Adipocyte (in vitro differentiated cells): ENCODE results near the gene OR9Q1.
"Not testable (repeated sequence)": the region's sequence is repeated elsewhere in the genome, so short reads cannot be mapped to it uniquely, and the experiment has no call there.

ENCODE experiments used
- DNase-seq: peaks from one replicate; pipeline ENCODE4 v3.0.0-alpha.2; 2015; ENCODE audit warnings: low read depth
- H3K27me3 ChIP-seq: replicated peaks from 2 replicates; pipeline ENCODE4 v1.7.0; 2013; ENCODE audit warnings: mild to moderate bottlenecking, low read length, moderate library complexity; ENCODE audit not compliant: control insufficient read depth, insufficient read depth
- H3K36me3 ChIP-seq: 2 replicates; pipeline ENCODE4 v1.7.0; 2013; ENCODE audit warnings: low read length, mild to moderate bottlenecking, moderate library complexity; ENCODE audit not compliant: control insufficient read depth, insufficient read depth, severe bottlenecking
- H3K4me1 ChIP-seq: 2 replicates; pipeline ENCODE4 v1.7.0; 2013; ENCODE audit warnings: mild to moderate bottlenecking, low read length, moderate library complexity; ENCODE audit not compliant: control insufficient read depth, insufficient read depth
- H3K4me3 ChIP-seq: 2 replicates; pipeline ENCODE4 v1.7.0; 2013; ENCODE audit warnings: mild to moderate bottlenecking, low read length, moderate library complexity
- H3K9ac ChIP-seq: 2 replicates; pipeline ENCODE4 v1.7.0; 2013; ENCODE audit warnings: mild to moderate bottlenecking, low read length, moderate library complexity
- H3K9me3 ChIP-seq: 2 replicates; pipeline ENCODE4 v1.7.0; 2013; ENCODE audit warnings: mild to moderate bottlenecking, low read length, moderate library complexity; ENCODE audit not compliant: control insufficient read depth

The OR9Q1 gene

DNA sequence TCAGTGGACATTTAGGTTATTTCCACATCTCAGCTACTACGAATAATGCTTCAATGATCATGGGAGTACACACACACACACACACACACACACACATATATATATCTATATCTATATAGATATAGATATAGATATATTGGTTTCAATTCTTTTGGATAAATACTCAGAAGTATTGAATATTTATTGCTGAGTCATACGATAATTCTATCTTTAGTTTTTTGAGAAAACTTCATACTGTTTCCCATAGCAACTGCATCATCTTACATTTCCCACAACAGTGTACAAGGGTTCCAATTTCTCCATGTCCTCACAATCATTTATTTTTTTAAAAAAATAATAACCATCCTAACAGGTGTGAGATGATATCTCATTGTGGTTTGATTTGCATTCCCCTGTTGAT lies 172.3 kb downstream of the OR9Q1 start:
- DNase-seq, result no peak
- no peaks in the 10 kb centered on the region for H3K4me1 ChIP-seq
- H3K4me3 ChIP-seq, result no peak overlapping the region
- H3K9me3 ChIP-seq, result peaks cover 13% of the 10 kb centered on the region
- H3K9ac ChIP-seq, result no peak overlapping the region
- no peaks in the 10 kb centered on the region for H3K27me3 ChIP-seq
- H3K36me3 ChIP-seq, result no peaks in the 10 kb centered on the region

DNA sequence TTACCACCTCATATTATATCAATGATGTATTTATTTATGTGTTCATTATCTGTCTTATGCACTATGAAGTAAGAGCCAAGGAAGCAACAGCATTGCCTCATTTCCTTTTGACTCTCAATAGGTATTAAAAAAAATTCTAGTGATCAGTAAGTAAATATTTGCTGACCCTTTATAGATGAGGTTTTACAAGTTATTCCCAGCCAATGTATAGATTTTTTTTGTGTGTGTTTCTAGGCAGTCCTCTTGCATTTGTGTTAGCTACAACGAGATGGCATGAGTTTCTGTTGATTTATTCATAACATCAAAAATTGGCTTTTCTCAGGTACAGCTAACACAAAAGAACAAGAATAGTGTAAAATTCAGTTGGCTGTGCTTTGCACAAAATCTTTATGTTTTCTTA lies 175.6 kb downstream of the OR9Q1 start:
- Histone ChIP-seq H3K9ac (no peak overlapping the region), H3K4me3 (no peak overlapping the region), H3K36me3 (no peaks in the 10 kb centered on the region), H3K9me3 (peaks cover 12% of the 10 kb centered on the region), H3K27me3 (no peaks in the 10 kb centered on the region), H3K4me1 (no peaks in the 10 kb centered on the region)
- DNase-seq, result no peak

DNA sequence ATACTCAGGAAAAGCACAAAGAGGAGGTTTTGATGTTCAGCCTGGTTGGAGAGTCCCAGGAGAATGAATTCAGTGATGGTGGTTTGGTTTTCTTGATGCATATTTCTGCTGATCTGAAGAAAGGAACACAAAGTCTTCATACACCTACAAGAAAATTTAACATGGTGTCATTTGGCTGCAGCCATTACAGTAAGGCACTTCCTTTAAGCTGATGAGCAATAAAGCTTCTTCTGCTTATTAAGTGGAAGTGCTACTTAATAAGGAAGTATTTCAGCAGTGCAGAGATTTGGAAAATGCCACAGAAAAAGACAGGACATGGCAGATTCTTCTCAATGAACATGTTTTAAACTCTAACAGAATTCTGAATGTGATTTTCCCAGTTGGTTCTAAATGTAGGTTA lies 180.4 kb downstream of the OR9Q1 start, which contains the start of gene OR1S2:
Gene OR1S2 (minus strand): TSS at position 101 of the 400 bp plus-strand sequence. CDS start 0 bp downstream, at position 101.
- H3K9ac ChIP-seq, result no peak within 1 kb of the TSS
- no peaks in the 10 kb centered on the region for H3K4me1 ChIP-seq
- no peaks in the 10 kb centered on the region for H3K9me3 ChIP-seq
- H3K4me3 ChIP-seq, result no peak within 1 kb of the TSS
- DNase-seq, result no peak
- H3K27me3 ChIP-seq, result no peaks in the 10 kb centered on the region
- no peaks in the 10 kb centered on the region for H3K36me3 ChIP-seq

DNA sequence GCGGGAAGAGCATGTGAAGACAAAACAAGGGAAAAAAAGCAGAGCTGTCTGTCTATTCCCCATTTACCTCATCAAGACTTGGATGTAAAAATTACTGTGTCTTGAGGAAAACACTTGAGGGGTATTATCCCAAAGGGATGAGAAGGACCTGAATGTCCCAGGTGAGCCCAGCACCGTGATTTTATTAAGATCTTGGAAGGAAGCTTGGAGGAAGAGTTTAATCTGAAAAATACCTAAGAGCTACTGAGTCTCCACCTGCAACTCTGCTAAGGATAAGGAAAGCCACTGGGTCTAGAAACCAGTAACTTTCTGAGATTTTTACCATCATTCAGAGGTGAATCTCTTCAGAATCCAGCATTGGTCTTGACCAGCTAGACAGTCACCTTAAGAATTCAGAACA lies 188.7 kb downstream of the OR9Q1 start, which contains the start of gene OR1S1:
Gene OR1S1 (plus strand): TSS at position 301 of the 400 bp plus-strand sequence.
- H3K36me3 ChIP-seq, H3K4me3 ChIP-seq, H3K9me3 ChIP-seq, H3K4me1 ChIP-seq, DNase-seq, H3K27me3 ChIP-seq, H3K9ac ChIP-seq: not testable (repeated sequence)

DNA sequence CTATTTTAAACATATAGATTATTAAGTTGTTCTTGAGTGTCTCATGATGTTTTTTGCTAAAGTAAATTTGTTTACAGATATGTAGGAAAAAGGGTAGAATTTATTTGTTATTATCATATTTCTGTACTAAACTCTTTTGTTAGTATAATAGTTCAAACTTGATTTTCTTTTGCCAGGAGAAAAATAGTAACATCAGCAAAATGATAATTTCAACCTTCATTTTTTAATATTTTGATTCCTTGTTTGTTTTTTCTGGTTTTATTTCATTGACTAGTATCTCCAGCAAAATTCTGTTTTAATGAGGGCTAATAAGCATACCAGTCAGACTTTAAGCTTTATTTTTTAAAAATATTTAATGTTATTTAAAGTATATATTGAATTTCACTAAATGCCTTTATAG lies 192.8 kb downstream of the OR9Q1 start:
- DNase-seq, result no peak
- H3K27me3 ChIP-seq, result no peaks in the 10 kb centered on the region
- H3K9ac ChIP-seq, result no peak overlapping the region
- H3K9me3 ChIP-seq, result no peaks in the 10 kb centered on the region
- H3K36me3 ChIP-seq, result no peaks in the 10 kb centered on the region
- no peak overlapping the region for H3K4me3 ChIP-seq
- H3K4me1 ChIP-seq, result no peaks in the 10 kb centered on the region

DNA sequence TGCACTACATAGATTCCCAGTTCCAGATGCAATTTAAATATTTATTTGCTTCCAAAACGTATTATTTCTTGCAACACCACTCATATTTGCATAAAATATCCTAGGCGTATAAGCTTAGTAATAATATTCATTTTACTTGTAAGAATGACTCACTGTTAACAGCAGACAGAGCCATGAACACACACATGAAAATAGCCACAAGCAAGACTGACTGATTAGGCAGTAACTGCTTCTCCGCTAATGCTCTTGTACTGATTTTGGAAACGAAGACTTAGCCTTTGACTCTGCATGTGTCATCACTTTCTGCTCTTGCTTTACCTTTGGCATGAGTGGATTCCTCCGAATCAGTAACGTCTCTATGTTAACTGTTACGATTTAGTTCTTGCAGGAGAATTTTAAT lies 199.0 kb downstream of the OR9Q1 start:
- H3K36me3 ChIP-seq, result no peaks in the 10 kb centered on the region
- no peaks in the 10 kb centered on the region for H3K27me3 ChIP-seq
- DNase-seq, result no peak
- H3K4me1 ChIP-seq, result no peaks in the 10 kb centered on the region
- H3K9ac ChIP-seq, result no peak overlapping the region
- H3K4me3 ChIP-seq, result no peak overlapping the region
- H3K9me3 ChIP-seq, result no peaks in the 10 kb centered on the region

DNA sequence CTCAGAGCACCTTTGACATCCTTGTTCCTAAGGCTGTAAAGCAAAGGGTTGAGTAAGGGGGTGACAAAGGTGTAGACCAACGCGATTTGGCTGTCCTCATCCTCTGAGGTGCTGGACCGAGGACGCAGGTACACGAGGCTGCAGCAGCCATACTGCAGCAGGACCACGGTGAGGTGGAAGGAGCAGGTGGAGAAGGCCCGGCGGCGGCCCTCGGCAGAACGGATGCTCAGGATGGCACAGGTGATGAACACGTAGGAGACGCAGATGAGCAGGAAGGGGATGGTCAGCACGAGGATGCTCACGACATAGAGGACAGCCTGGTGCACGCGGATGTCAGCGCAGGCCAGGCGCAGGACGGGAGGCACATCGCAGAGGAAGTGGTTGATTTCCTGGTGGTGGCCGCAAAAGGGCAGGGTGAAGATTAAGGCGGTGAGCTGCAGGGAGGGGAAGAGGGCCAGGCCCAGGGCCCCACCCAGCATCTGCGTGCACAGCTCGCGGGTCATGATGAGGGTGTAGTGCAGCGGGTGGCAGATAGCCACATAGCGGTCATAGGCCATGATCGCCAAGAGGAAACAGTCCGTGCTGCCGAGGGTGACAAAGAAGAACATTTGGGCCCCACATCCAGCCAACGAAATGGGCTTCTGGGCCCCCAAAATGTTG lies 204.4 kb downstream of the OR9Q1 start:
- Histone ChIP-seq H3K4me1 (no peaks in the 10 kb centered on the region), H3K4me3 (no peak overlapping the region), H3K9me3 (no peaks in the 10 kb centered on the region), H3K27me3 (no peaks in the 10 kb centered on the region), H3K36me3 (no peaks in the 10 kb centered on the region), H3K9ac (no peak overlapping the region)
- DNase-seq, result no peak
